ENCODE results near the gene SHANK2.

SHANK2 gene

DNA sequence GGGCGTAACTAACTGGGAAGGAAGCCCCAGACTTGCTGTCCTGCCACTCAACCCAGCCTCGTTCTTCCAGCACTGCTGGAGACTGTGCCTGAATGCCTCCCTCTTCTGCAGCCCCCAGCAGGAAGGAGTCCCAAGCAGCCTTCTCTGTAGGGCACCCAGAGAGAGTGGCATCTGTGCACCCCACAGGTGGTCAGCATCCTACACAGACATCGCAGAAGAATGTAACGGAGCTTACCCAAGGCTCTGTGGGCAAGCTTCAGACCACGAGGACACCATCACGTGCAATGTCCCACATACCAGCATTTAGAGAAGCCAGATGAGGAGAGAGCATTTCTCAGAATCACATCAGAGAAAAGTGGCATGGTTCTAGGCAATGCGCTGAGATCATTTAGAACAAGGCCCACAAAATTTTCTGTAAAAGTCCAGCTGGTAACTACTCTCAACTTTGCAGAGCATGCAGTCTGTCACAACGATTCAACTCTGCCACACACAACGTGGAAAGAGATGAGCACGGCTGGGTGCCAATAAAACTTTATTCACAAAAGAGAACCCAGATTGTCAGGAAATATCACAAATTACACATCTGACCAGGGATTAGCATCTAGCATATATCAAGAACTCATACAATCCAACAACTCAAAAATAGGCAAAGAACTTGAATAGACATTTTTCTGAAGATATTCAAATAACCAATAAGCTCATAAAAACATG lies 33.4 kb downstream of the SHANK2 start:
- no peak for DNase-seq

DNA sequence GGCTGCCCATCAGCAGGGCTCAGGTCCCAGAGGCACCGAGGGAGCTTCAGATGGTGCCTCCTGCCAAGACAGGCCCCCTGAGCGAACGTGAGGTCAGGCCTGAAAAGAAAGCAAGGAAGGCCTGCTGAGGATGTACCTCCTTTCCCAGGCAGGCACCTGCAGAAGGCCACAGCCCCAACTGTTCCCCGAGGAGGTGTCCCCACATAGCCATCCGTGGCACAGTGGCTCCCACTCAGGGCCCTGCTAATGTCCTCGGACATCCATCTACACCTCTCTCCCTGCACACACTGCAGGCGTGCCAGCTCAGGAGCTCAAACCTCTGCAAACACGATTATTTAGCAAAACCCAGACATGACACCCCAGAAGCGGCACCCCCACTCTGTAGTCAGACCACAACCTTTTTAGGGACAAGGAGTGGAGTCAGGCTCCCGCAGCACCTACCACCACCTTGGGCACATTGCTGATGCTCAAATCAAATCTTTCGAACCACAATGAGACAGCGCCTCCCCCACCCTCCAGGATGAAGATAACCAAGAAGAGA lies 36.9 kb downstream of the SHANK2 start:
- no peak for DNase-seq

GRCh38 chr11:71214553-71215424 lies 37.6 kb downstream of the SHANK2 start:
- DNase-seq = no peak

DNA sequence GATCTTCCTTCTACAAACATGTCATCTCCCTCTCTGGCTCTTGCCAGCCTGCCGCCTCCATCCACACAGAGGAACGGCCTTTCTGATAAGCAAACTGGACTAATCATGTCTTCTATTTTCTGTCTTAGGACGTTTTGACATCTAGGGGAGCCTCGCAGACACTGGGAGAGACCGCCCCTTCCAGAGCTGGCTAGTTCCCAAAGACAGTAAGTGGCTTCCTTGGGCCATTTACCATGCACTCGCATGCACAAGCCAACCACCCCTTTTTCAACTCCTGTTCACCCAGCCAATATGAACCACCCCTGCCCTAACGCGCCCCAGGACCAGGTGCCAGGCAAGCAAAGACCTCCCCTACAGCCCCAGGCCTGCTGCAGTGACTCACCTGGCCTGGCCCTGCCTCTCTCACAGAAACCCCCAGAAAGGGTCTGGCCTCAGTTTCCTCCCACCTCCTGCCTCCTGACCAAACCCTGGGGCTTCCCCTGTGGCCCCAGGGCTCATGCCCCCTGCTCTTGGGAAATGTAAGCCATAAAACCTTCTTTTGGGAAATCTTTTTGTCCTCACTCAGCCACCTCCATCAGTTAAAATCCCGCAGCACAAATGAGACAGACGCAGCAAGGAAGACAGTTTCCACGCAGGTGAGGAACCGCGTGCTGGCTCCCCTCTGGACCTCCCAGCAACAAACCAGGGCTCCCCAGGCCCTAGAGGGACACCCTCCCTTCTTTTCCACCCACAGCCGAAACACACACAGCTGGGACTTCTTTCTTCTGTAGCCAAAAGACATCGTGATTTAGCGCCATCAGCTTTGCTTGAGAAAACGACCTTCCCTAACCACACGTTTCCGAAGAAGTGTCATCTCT lies 38.5 kb downstream of the SHANK2 start:
- DNase-seq = no peak

GRCh38 chr11:71212871-71213559 lies 39.4 kb downstream of the SHANK2 start:
- DNase-seq = no peak

- no peak for DNase-seq
Measured at GRCh38 chr11:71211631-71212030, 40.7 kb downstream of the SHANK2 start.

- no peak for DNase-seq
Measured at GRCh38 chr11:71210861-71211260, 41.5 kb downstream of the SHANK2 start.

GRCh38 chr11:71209656-71210055 lies 42.7 kb downstream of the SHANK2 start:
- DNase-seq = no peak

DNA sequence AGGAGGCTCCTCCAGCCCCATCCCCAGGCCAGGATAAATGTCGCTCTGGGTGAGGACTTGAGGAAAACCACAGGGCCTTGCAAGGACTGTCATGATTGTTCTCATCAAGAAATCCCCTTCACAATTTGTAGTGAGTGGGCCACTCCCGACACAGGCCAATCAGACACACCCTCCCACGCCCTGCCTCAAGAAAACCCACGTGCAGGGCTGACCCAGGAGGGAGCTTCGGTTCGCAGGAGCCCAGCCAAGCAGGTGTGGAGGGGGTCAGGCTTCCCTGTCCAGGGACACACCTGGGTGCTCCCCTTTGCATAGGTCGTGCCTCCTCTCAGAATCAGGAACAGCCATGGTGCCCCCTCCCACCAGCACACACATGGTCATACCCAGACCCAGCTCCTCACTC lies 43.2 kb downstream of the SHANK2 start:
- DNase-seq = no peak

GRCh38 chr11:71208011-71208774 lies 44.2 kb downstream of the SHANK2 start:
- no peak for DNase-seq

- DNase-seq = no peak
Measured at GRCh38 chr11:71207563-71207962, 44.8 kb downstream of the SHANK2 start.

DNA sequence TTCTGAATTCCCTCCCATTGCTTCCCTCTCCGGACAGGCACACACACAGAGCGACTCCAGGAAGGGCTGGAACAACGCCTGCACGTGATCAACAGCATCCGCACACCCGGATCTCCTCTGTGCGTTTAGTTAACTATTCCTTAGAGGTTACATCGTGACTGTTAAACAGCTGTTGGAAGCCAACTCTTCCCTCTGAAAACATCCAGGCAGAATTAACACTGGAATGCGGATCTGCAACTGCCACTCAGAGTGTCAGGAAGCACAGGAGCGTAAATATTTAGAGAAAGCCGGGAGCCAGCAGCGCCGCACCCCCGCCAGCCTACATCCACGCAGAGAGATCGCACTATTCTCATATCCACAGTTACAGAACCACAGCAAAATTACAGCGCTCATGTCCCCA lies 46.2 kb downstream of the SHANK2 start:
- DNase-seq = no peak

- DNase-seq = no peak
Measured at GRCh38 chr11:71204748-71205664, 47.4 kb downstream of the SHANK2 start.

GRCh38 chr11:71204294-71204693 lies 48.1 kb downstream of the SHANK2 start:
- DNase-seq = no peak

GRCh38 chr11:71203681-71204080 lies 48.7 kb downstream of the SHANK2 start:
- DNase-seq = no peak

GRCh38 chr11:71202966-71203365 lies 49.4 kb downstream of the SHANK2 start:
- DNase-seq = no peak

DNA sequence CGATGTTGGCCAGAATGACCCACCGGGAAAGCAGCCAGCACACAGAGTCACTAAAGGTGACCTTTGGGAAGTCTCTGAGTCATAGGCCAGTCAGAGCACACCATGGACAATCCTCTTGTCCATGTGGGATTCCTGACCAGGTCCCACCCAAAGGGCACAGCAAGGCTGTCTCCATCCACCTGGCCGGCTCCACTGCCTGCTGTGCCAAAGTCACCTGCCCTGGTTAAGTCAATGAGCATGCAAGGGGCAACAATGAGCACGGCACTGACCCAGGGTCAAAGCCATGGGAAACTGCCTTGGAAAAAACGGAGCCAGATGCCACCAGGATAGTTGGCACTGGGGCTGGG lies 49.8 kb downstream of the SHANK2 start:
- DNase-seq = no peak

Data from inflammatory macrophage treated with lipopolysaccharide for 4 hours (primary cell).